Placental epithelial cell (primary cell): ENCODE data around the gene GGCX. TPM values are rescaled to one million over a fixed set of nuclear protein-coding genes. Genes with fewer than 3 reads are reported as not detected.

Experiments
- small RNA-seq: library from RNA; depleted of rRNA; stranded (forward); fragments of <200 nt; gene quantifications from one replicate; pipeline ENCODE3, GENCODE V24; 2012
- total RNA-seq: library from RNA; depleted of rRNA; stranded (reverse); fragments of >200 nt; gene quantifications from 2 replicates; pipeline ENCODE4 v1.2.3, GENCODE V29; 2012

Gene GGCX
- 42.0 and 62.5 TPM in 2 replicates for total RNA-seq

GRCh38 chr2:85561280-85562212 lies at the start of gene GGCX:
TSS of gene GGCX (minus strand) at chr2:85561493. CDS start at chr2:85561428, 65 bp downstream.

GRCh38 chr2:85602476-85603234 lies 41.4 kb upstream of the GGCX start, which contains the start of gene TMEM150A:
TSS of gene TMEM150A (minus strand) at chr2:85602698. CDS start at chr2:85601948, 750 bp downstream.

GRCh38 chr2:85595301-85596025 lies 34.2 kb upstream of the GGCX start, which contains the start of gene RNF181:
TSS of gene RNF181 (plus strand) at chr2:85595745. CDS start at chr2:85595764, 19 bp downstream.

GRCh38 chr2:85584354-85584856 lies 23.1 kb upstream of the GGCX start, which contains the start of gene VAMP5:
TSS of gene VAMP5 (plus strand) at chr2:85584431. CDS start at chr2:85584491, 60 bp downstream.

GRCh38 chr2:85577386-85578242 lies 16.3 kb upstream of the GGCX start, which contains the start of gene VAMP8:
TSS of gene VAMP8 (plus strand) at chr2:85577586. CDS start at chr2:85577647, 61 bp downstream.

GRCh38 chr2:85538507-85539360 lies 22.6 kb downstream of the GGCX start, which contains the start of gene MAT2A:
TSS of gene MAT2A (plus strand) at chr2:85539168. CDS start at chr2:85539288, 120 bp downstream.

Small RNA genes lying within 50 kb of the gene (small RNA-seq; reads per million reads assigned to genes)
- gene RN7SL126P: not detected

Other genes with a start within 250 kb of the GGCX start
- gene TGOLN2, start 233.5 kb downstream of the GGCX start, total RNA-seq: 64.4 and 82.1 TPM in 2 replicates
- gene RETSAT, start 207.0 kb downstream of the GGCX start, total RNA-seq: 19.6 and 45.5 TPM in 2 replicates
- 15.9 and 25.5 TPM in 2 replicates for gene ELMOD3, start 206.7 kb downstream of the GGCX start, total RNA-seq
- gene CAPG, start 151.1 kb downstream of the GGCX start, total RNA-seq: 650 and 738 TPM in 2 replicates
- gene SH2D6, start 142.8 kb downstream of the GGCX start, total RNA-seq: under 0.01 TPM in 1 of 2 replicates, not detected in the other
- 60.5 and 66.9 TPM in 2 replicates for gene MAT2A, start 22.3 kb downstream of the GGCX start, total RNA-seq
- gene VAMP8, start 16.1 kb upstream of the GGCX start, total RNA-seq: 73.0 and 74.6 TPM in 2 replicates
- gene VAMP5, start 22.9 kb upstream of the GGCX start, total RNA-seq: 2.0 and 10.2 TPM in 2 replicates
- gene RNF181, start 34.3 kb upstream of the GGCX start, total RNA-seq: 125 and 174 TPM in 2 replicates
- 7.7 and 12.2 TPM in 2 replicates for gene TMEM150A, start 41.2 kb upstream of the GGCX start, total RNA-seq
- 16.7 and 23.2 TPM in 2 replicates for gene C2orf68, start 50.6 kb upstream of the GGCX start, total RNA-seq
- 29.4 and 36.5 TPM in 2 replicates for gene USP39, start 54.7 kb upstream of the GGCX start, total RNA-seq
- gene SFTPB, start 106.7 kb upstream of the GGCX start, total RNA-seq: not detected in 2 replicates
- gene GNLY, start 132.9 kb upstream of the GGCX start, total RNA-seq: not detected in 2 replicates
- gene ATOH8, start 192.5 kb upstream of the GGCX start, total RNA-seq: 0.39 TPM in 1 of 2 replicates, not detected in the other